ENCODE measurements around the gene CD101.
A peak's percentile ranks its signal among the peaks of the same experiment; 100 is the strongest.

CD101 gene

GRCh38 chr1:116987256-116987555 is 14.4 kb upstream of the CD101 start:
- DNase-seq: no peak

- no peak for DNase-seq
These were observed 13.3 kb upstream of the CD101 start for GRCh38 chr1:116988248-116988647.

GRCh38 chr1:116988908-116989307 is 12.7 kb upstream of the CD101 start:
- DNase-seq: no peak

- DNase-seq: no peak
These were observed 11.7 kb upstream of the CD101 start for GRCh38 chr1:116989835-116990234.

GRCh38 chr1:116990612-116991151 is 10.9 kb upstream of the CD101 start:
- peak in 1 of 2 donors; percentile 35 for DNase-seq

GRCh38 chr1:116991171-116991845 is 10.3 kb upstream of the CD101 start:
- DNase-seq: no peak

GRCh38 chr1:116991918-116992317 is 9.6 kb upstream of the CD101 start:
- DNase-seq: no peak

- no peak for DNase-seq
These were observed 8.3 kb upstream of the CD101 start for GRCh38 chr1:116993286-116993685.

- no peak for DNase-seq
These were observed 7.1 kb upstream of the CD101 start for GRCh38 chr1:116994411-116994810.

GRCh38 chr1:116997066-116997465 is 4.5 kb upstream of the CD101 start:
- DNase-seq: no peak

GRCh38 chr1:116997636-116998035 is 3.9 kb upstream of the CD101 start:
- DNase-seq: no peak

- DNase-seq: no peak
These were observed 2.0 kb upstream of the CD101 start for GRCh38 chr1:116999596-116999995.

GRCh38 chr1:117000142-117000541 is 1.4 kb upstream of the CD101 start:
- no peak for DNase-seq

- DNase-seq: peak; percentile 11 to 74
These were observed 1.8 kb downstream of the CD101 start for GRCh38 chr1:117003223-117003875.

GRCh38 chr1:117007719-117008013 is 6.1 kb downstream of the CD101 start:
- DNase-seq: no peak

- DNase-seq: no peak
These were observed 7.1 kb downstream of the CD101 start for GRCh38 chr1:117008656-117009055.

- DNase-seq: peak in 1 of 2 donors; percentile 24
These were observed 7.6 kb downstream of the CD101 start for GRCh38 chr1:117009132-117009531.

GRCh38 chr1:117010310-117010969 is 8.9 kb downstream of the CD101 start:
- DNase-seq: no peak

- DNase-seq: no peak
These were observed 9.8 kb downstream of the CD101 start for GRCh38 chr1:117011334-117011733.

- no peak for DNase-seq
These were observed 11.8 kb downstream of the CD101 start for GRCh38 chr1:117013309-117013858.

- no peak for DNase-seq
These were observed 12.6 kb downstream of the CD101 start for GRCh38 chr1:117014209-117014608.

- DNase-seq: no peak
These were observed 14.2 kb downstream of the CD101 start for GRCh38 chr1:117015724-117016123.

GRCh38 chr1:117017062-117017461 is 15.5 kb downstream of the CD101 start:
- no peak for DNase-seq

GRCh38 chr1:117017648-117018047 is 16.1 kb downstream of the CD101 start:
- no peak for DNase-seq

All from bone marrow (tissue), 2 donors.